ENCODE measurements around the gene PDE2A.

Gene PDE2A

DNA sequence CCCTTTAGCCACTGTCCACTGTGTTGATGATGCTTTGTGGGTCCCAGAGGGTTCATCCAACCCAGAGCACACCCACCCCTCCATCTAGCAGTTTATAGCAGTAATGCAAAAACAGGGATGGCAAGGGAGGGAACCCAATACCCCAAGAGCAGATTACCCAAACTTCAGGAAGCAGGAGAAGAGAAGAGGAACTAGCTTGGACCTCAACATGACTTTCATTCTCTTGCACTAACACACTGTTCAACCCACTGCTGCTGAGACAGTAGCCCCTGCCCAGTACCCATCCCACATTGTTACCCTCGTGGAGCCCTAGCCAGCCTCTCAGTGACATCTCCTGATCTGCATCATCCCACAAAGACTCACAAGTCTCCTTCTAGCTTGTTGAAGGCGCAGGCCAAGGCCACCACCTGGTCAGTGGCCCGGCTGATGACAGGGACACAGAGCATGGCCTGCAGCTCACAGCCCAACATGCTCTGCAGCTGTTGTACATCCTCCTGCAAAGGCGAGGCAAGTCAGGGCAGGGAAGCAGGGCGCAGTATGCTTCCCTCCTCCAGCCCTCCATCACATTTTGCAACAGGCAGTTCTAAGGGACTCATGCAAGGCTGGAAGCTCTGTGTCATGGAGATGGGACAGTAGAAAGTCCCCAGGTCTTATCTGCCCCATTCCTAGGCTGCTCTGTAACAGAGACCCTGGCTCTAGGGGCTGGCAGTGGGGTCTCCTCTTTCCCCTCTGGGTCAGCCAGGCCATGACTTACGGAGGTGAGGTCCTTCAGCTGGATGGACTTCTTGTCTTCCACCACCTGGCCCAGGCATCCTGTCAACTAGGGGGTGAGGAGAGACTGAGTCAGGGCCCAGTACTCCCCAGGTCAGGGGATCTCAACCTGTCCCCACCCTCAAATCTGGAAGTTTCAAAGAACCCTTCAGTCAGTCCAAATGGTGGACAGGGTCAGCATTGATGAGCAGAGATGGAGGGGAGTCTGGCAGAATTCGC, 85.5 kb downstream of the PDE2A start:
- no peak for DNase-seq (ENCODE audit: low spot score)

DNA sequence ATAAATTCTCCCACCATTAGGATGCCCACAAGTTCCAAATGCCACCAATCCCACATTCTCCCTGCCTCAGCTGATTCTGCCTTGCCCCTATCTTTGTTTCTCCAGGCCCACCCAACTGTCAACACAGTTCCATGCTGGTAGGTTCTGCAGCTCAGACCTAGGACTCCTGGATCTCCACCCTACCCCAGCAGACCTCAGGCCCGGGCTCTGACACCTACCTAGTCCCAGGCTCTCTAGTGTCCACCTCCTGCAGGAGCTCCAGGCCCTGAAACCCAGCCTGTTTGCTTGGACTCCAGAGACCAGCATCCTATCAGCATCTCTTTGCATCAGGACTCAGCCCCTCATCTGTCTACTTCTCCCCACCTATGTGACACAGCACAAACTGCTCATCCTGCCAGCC, 86.5 kb downstream of the PDE2A start:
- DNase-seq (ENCODE audit: low spot score): no peak

DNA sequence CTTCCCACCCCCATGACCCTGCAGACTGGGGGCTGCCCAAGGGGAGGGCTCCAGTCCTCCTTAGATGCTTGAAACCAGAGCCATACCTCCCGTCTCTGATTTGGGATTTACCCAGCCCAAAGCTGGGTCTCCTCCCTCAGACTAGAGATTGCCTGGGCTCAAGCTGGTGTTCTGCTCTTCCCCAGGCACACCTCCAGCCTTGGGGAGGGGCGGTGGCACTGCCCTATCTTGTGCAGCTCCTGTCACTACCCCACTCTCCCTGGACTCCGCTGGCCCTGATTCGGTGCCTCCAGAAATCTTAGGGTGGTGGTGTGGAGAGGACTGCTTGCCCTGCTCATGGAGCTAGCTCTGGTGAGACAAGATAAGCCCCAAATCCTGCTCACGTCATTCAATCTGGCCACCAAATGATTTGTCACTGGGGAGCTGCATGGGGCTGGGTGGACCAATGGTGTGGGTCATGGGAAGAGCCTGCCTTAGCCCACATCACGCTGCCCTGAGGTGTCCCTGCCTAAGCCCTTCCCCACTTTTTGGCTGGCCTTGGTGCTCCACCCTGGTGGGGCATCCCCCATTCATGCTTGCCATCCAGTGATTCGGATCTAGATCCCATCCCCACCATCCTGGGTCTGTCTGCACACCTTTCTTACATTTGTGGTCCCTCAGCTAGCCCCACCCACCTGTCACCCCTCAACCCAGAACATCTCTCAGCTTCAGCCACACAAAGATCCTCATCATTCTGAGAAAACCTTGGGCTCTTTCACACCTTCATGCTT, 87.7 kb downstream of the PDE2A start:
- DNase-seq (ENCODE audit: low spot score): no peak

DNA sequence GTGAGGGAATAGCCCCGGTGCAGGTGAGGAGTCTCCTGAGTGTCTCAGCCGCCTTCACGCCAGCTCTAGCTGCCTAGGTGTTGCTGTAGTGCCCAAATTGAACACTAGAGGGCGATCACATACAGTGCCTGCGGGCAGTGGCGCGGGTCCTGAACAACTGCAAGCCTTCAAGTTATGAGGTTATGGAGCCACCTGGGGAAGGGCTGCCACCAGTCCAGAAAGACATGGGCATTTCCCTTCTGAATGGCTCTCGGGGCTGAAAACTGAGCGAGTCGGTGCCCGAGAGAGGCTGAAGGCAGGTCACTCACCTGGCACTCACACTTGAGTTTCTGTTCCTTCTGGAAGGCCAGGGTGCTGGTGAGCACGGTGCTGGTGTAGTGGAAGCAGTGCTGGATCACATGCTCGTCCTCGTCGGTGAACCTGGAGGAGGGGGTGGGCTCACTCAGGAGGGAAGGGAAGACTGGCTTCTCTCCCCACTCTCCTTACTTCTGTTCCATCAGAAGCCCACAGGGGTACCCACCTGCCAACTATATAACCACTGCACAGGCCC, 88.4 kb downstream of the PDE2A start:
- DNase-seq (ENCODE audit: low spot score): peak; percentile 85

DNA sequence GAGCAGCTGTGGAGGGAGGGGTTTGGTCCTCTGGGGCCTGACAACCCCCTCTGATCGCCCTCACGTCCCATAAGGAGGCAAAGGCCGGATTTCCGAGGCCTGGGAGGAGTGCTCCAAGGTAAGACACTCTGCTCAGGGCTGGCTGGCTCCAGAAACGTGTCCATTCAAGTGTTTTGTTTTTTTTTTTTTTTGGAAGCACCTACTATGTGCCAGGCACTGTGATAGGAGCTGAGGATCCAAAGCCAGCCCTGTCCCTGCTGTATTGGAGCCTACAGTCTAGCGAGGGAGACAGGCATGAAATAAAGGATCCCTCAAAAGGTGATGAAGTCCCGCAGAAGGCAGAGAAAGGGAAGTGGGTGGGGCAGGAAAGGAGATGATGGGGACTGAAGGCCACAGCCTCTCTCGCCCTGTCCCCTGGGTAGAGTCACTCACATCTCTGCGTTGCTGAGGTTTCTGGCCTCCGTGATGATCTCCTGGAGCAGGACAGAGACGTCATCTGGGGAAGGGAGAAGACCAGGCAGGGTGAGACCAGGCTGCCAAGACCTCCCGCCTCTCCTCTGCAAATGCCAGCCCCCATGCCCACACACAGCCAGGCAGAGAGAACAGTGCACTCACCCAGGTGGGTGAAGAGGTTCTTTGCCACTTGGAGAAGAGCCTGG, 89.2 kb downstream of the PDE2A start:
- DNase-seq (ENCODE audit: low spot score): no peak

DNA sequence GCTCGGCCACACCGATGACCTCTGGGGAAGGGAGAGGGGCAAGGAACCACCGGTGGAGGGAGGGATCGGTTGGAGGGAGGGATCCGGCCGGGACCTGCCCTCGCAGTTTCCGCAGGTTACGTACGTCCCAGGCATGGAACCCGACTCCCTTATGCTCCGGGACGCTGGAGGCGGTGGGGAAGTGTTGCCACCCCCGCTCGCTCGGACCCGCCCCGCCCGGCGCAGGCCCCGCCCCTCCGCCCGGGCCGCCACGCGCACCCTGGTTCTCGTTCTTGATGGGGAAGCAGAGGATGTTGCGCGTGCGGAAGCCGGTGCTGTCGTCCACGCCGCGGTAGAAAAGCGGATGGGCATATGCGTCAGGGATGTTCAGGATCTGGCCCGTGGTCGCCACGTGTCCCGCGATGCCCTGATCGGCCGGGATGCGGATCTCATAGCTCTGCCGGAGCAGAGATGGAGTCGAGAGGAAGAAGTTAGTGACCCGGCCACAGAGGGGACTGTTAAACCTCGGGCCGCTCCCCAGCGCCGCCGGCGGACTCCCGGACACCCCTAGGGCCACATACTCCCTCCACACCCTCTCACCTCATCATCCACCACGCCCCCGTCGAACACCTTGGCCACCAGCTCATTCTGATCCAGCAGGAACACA, 89.8 kb downstream of the PDE2A start:
- no peak for DNase-seq (ENCODE audit: low spot score)

DNA sequence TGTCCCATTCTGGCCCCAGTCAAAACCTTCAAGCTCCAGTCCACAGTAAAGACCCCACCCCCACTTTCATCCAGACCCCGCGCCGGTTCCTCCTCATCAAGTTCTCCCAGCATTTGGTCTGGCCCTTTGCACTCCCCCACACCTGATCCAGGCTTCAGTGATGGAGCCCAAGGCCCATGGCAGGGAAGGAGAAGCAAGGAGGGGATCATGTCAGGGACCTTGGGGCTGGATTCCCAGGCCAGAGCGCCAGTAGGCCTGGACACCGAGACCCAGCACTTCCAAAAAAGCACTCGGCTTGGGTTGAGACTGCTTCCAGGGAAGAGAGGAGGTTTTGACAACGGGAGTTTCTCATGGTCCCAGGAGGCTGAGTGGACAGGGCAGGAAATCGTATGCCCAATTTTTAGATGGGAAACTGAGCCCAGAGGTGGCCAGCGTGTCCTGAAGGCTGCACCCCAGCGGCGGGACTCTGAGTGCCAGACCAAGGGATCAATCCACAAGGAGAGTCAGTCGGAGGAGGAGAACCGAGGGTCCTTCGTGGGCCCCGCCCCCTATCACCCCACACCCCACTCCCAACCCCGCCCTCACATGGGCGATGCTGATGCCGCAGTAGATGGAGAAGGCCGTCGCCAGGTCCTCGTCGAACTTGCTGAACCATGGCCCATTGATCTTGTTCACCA, 90.5 kb downstream of the PDE2A start:
- DNase-seq (ENCODE audit: low spot score): no peak

DNA sequence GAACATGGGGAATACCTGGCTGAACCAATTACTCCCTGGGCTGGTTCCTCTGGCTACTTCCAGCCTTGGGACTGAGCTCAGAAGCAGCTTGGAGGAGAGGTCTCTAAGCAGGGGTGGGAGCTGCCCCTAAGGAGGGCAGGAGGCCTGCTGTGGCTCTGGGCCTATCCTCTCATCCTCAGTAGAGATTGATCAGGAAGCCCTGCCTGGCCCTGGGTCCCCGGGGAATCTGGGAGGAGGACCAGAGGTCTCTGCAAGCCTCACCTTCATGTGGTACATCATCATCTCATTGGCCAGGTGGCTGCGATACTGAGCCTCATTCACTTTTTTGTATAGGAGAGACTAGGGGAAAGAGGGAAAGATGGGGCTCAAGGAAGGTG, 91.1 kb downstream of the PDE2A start:
- no peak for DNase-seq (ENCODE audit: low spot score)

DNA sequence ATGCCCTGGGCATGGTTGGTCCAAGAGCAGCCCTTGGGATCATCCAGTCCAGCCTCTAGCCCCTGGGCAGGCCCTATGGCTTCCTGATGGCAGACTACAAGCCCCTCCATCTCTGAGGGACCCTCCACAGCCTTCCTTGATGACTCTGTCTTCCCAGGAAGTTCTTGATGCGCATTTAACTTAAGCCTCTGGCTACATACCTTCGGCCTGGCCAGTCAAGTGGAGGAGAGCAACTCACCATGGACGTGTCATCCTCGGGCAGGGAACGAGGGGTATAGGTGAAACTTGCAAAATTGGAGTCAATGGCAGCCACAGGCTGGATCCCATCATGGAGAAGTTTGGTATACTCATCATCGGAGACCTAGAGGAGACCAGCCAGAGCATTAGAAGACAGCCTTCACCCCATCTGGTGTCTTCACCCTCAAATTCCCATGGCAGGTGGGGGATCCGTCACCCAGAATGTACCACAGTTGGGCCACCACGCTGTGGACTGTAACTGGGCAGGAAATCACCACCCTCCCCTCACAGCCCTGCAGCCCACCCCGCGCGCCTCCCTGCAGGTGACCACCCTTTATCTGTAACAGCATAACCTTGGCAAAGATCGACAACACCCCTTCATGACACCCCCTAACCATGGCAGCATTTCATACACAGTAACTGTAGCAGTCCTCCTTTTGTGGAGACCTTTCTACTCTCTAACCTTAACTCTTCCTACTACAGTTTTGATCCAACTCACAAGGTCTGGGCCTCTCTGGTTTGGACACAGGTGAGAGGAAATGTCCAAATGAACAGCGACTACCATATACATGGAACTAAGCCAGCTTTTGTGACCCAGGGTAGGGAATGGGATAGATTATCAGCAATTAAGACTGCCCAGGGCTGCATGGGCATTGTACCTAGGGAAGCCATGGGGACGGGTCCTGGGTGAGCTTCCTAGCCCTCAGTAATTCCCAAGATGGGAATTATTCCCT, 91.7 kb downstream of the PDE2A start:
- DNase-seq (ENCODE audit: low spot score): no peak

DNA sequence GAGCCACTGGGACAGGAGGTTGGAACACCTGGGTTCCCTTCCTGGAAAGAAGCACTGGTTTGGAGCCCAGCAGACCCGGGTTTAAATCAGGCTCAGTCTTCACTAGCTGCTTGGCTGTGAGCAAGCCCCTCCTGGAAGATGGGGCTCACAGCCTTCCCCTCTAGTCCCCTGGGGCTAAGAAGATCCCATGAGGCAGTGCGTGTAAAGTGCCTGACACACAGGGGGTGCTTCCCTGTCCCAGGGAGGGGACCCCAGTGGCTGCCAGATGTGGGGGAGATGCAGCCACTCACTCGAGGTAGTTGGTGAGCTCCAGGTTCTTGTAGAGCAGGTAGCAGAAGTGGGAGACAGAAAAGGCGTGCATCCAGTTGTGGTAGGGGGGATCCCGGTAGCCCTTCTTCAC, 93.2 kb downstream of the PDE2A start:
- DNase-seq (ENCODE audit: low spot score): no peak

DNA sequence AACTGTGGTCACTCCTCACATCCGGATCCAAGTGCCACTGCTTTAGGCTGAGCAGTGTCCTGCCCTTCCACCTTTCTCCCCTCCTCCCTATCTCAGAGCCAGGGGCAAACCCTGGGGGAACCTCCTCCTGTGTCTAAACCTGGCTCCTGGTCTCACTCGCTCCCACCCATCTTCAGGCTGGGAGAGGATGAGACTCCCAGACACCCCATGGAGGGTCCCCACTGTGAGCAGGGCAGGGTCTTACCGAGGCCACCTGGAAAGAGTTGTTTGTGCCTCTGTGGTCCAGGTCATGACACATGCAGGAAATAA, 93.6 kb downstream of the PDE2A start:
- DNase-seq (ENCODE audit: low spot score): no peak

DNA sequence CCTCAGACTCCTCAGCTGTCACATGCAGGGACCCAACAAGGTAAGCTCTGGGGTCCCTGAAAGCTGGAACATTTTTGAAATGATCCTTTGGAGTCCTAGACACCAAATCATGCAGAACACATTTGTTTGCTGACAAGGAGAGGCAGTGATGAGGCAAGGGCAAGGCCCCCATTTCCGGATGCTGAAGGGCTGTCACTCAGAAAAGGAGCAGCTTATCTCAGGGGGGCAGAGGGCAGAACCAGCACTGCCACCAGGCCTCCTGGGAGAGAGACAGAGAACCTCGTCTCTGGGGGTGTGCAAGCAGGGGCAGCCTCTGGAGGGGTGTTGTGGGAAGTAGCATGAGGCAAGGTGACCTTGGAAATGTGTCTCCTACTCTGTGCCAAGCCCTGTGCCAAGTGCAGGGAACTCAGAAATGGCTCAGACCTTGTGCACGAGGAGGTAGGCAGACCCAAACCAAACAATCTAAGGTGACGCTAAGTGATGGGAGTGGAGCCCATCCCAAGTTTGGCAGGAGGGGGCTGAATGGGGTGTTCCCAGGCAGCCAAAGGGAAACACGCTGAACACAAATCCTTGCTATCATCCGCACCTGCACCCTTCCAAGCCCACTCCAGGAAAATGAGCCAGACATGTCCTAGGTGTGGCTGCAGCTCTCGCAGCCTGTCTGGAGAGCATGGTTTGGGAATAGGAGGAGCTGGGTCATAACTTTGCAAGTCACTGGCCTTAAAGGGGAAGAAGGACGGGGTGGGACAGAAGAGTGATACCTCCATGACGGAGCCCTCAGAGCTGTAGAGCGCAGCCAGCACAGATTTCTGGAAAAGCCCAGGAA, 94.2 kb downstream of the PDE2A start:
- DNase-seq (ENCODE audit: low spot score): no peak

DNA sequence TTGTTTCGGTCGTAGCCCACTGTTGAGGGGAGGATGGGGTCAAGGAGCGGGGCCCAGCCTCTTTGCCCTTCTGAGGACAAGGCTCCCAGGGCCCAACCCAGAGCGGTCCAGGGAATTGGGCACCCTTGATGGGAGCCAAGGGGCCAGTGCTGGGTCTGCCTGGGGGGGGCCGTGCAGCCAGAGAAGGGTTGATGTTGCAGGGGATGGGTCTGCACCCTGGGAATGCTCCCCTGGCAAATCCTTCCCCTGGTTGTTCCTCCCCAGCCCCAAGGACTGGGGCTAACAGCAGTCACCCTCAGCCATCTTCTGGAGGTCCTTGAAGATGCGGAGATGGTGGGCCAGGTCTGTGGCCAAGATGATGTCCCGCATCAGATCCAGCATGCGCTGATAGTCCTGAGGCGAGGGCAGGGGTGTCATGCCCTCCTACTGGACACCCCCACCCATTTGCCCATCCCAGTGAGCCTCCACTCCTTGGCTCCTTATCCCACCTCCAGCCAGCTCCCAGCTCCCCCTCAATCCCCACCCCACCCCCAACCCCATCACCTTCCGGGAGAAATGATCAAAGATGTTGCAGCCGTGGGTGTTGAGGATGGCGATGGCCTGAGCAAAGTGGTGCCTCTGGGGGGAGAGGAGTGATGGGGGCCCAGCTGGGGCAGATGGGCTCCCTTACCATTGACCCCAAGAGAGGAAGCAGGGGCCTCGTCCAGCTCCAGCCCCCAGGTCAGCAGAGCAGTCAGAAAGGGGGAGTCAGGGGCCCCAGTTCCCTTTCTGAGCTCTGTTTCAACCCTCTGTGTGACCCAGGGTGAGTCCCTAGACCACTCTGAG, 95.0 kb downstream of the PDE2A start:
- DNase-seq (ENCODE audit: low spot score): no peak

DNA sequence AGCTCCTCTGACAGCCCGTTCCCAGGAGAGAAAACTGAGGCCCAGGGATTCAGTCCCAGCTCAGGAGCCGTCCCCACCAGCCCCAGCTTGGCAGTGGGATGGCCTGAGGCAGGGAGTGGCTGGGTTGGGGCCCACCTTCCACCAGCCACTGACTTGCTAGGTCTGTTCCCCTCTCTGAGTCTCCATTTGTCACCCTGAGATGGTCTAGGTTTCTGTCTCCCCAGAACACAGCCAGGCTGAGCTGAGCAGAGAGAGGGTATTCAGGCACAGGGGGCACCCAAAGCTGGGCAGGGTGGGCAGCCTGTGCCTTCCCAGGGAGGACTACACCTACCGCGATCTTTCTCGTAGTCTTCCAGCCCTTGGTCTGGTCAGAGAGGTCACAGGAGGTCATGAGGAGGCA, 95.7 kb downstream of the PDE2A start:
- no peak for DNase-seq (ENCODE audit: low spot score)

DNA sequence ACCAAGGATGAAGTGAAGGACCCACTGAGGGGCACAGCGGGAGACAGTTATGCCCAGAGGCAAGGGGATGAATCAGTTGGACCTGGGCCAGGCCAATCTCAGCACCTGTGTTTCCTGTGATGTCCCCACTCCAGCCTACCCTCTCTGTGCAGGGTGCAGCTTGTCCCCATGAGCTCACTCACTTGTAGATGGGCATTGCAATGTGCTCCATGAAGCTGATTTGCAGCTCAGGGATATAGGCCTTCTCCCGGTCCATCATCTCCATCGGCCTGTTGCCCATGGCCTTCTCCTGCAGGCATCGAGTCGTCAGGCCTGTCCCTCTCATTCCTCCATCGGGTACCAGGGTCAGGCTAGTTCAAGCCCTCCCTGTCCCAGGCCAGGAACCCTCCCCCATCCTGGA, 96.2 kb downstream of the PDE2A start:
- DNase-seq (ENCODE audit: low spot score): no peak

DNA sequence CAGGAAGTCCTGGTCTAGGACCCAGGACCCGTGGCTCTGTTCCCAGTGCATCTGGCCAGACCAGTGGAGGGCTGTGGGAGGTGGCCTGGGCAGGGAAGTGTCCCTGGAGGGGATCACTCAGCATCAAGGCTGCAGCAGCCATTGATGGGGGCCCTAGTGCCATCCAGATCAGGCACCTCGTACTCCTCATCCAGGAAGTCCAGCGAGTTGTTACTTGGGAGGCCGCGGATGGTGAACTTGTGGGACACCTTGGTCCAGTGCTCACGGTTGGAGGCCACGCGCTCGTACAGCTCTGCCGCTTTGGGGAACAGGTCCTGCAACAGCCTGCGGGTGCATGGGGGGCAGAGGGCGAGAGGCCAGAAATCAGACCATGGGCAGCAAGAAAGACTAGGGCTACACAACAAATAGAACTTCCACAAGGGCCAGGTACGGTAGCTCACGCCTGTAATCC, 96.9 kb downstream of the PDE2A start:
- DNase-seq (ENCODE audit: low spot score): no peak

DNA sequence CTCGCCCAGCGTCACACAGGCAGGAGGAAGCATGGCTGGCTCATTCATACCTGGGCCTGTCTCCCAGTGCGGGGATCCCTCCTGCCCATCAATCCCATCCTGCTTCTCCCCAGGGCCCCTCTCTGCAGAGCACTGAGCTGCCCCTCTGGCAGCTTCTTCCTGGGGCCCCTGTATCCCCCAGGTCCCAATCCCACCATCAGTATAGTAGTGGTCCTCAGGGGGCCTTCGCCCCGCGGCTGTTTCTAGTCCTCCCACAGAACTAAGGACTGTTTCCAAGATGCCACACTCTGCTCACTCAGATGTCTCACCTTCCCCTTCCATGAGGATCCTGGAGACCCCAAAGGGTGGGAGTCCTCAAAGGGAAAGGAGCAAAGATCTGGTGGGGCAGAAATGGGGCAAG, 97.6 kb downstream of the PDE2A start:
- DNase-seq (ENCODE audit: low spot score): no peak

DNA sequence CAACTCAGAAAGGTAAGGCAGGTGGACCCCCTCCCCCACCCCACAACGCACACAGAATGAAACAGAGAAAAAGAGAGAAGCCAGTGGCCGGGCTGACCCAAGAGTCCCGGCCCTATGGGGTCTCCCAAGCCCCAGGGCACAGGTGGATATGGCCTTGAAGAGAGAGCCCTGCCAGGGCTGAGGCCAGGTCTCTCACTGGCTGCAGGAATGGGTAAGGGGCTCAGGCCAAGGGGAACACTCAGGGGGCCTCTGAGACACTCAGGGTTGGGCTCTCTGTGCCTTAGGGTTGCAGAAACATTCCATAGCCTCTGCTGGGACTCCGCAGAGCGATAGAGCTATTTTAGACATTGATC, 98.0 kb downstream of the PDE2A start:
- DNase-seq (ENCODE audit: low spot score): no peak
